ENCODE data around the gene KLK14.

KLK14 gene

DNA sequence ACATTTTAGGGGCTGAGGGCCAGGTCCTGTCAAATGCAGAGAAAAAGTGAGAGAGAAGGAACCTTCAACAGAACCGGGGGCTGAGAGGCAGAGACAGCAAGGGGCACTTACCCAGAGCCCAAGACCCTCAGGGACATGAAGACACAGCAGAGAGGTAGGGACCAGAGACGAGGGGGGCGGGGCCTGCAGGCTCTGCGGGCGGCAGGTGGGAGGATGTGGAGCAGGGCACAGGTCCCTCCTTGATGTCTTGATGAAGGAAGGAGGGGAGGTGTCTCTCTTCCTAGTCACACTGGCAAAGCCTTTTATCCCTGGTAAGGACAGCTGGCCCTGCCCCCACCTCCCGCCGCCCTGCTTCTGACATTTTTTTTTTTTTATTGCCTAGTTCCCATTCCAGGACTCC lies at the start of gene KLK14:
Gene KLK14 (minus strand): TSS at position 277 of the 400 bp plus-strand sequence. CDS start 273 bp downstream, at position 4.
- no peak for DNase-seq

GRCh38 chr19:51131780-51132680 lies 49.3 kb upstream of the KLK14 start:
- peak; percentile 72 to 82 (median 76) for DNase-seq

- no peak for DNase-seq
Measured at GRCh38 chr19:51129716-51130115, 47.0 kb upstream of the KLK14 start.

DNA sequence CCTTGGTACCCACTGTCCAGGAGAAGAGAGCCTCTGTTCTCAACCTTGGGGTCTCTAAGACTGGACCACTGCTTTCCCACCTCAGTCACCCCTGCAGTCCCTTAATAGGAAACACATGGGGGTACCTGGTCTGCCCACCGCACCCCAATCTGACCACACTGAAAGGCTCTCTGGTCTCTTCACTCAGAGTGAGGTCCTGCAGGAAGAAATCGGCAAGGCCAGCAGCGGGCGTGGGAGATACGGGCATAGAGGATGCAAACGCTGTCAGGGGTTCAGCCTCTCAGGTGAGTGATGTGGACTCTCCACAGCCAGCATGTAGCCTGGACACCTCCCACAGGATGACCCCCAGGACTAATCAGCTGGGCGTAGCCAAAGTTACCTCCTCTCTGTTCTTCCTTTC lies 45.5 kb upstream of the KLK14 start:
- DNase-seq, result no peak

DNA sequence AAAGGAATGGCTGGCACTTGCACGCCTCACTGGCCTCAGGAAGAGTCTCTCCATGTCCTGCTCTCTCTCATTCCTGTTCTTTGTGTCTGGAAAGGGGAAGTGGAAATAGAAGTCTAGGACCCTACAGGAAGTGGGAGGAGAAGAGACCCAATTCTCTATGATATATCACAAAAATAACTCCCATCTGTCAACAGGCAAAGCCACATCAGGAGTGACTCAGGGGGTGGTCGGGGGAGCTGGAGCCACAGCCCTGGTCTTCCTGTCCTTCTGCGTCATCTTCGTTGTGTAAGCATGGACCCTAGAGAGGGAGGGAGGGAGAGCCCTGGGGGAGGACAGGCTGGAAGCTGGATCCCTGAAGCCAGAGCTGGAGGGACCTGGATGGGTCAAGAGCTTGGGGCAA lies 45.1 kb upstream of the KLK14 start:
- peak; percentile 87 to 96 (median 89) for DNase-seq

DNA sequence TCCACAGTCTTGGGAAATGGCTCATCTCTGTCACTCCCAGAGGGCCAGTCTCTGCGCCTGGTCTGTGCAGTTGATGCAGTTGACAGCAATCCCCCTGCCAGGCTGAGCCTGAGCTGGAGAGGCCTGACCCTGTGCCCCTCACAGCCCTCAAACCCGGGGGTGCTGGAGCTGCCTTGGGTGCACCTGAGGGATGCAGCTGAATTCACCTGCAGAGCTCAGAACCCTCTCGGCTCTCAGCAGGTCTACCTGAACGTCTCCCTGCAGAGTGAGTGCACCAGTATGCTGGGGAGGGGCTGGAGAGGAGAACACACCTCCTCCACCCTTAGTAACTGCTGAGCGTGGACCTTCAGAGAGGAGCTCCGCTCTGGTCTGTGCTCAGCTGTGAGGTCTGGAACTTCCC lies 44.3 kb upstream of the KLK14 start:
- no peak for DNase-seq

DNA sequence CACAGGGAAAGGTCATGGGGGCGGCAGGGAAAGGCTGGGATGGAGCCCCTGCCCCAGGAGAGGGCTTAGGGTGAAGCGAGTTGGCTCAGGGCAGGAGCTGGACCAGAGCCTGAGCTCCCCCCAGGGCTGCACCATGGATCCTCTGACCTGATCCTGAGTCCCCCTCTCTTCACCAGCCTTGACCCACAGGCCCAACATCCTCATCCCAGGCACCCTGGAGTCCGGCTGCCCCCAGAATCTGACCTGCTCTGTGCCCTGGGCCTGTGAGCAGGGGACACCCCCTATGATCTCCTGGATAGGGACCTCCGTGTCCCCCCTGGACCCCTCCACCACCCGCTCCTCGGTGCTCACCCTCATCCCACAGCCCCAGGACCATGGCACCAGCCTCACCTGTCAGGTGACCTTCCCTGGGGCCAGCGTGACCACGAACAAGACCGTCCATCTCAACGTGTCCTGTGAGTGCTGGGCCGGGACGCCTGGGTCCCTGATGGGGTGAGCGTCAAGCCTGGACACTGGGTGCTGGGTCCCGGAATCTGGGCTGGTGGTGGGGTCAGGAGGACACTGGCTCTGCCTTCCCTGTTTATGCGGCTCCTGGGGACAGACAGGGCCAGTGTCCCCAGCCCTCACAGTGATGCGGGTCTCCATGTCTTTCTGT lies 42.9 kb upstream of the KLK14 start:
- DNase-seq, result no peak

GRCh38 chr19:51124729-51125128 lies 42.0 kb upstream of the KLK14 start, which contains the start of gene SIGLEC9:
TSS of gene SIGLEC9 (plus strand) at chr19:51124906. CDS start at chr19:51124975, 69 bp downstream.
- DNase-seq, result peak in 2 of 3 donors; percentile 64 to 75

DNA sequence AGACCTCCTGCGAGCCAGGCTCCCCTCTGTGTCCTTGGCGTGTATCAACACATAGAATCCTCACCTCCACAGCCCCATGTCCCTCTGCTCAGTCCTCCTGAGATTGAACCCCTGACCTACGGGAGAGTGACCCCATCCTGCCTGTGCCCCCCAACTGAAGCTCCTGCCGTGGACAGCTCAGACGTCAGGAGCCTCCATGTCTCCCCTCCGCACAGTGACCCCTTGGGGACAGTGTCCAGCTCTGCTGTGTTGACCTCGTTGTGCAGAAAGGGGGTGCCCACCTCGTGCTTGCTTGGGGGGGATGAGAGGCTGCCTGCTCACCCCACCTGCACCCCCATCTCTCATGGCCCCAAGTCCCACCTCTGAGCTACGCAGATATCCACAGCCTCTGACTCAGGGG lies 41.5 kb upstream of the KLK14 start:
- DNase-seq, result no peak

- peak in 1 of 3 donors; percentile 49 for DNase-seq
Measured at GRCh38 chr19:51123802-51124201, 41.1 kb upstream of the KLK14 start.

- DNase-seq, result peak; percentile 73 to 78 (median 75)
Measured at GRCh38 chr19:51123381-51123800, 40.7 kb upstream of the KLK14 start.

- peak; percentile 87 to 92 (median 90) for DNase-seq
Measured at GRCh38 chr19:51122112-51122981, 39.7 kb upstream of the KLK14 start.

DNA sequence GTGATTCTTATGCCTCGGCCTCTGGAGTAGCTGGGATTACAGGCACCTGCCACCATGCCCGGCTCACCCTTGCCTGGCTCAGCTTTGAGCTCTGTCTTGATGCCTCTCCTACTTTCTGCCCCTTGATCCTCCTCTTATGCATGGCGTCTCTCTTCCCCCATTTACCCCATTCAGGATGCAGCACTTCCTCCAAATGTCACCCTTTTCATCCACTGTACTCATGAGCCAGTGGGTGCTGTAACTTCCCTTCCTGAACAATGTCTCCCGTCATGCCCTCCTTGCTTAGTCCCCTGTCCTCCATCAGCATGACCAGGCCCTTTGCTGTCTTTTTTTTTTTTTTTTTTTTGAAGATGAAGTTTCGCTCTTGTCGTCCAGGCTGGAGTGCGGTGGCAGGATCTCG lies 38.6 kb upstream of the KLK14 start:
- peak; percentile 78 to 89 (median 84) for DNase-seq

DNA sequence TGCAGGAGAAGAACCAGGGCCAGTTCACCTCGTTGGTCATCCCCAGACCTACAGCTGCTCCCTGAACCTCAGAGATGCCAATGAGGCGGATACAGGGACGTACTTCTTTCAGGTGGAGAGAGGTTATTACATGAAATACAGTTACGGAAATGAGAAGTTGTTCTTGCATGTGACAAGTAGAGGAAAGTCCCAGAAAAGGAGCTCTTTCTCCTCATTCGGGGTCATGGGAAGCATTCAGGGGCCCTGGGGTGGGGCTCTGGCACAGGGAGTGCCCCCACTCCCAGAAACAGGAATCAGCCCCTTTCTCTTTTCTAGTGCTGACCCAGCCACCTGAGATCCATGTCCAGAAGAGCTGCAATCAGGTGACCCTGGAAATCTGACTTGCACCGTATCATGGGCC lies 37.5 kb upstream of the KLK14 start:
- peak; percentile 61 to 80 (median 73) for DNase-seq

DNA sequence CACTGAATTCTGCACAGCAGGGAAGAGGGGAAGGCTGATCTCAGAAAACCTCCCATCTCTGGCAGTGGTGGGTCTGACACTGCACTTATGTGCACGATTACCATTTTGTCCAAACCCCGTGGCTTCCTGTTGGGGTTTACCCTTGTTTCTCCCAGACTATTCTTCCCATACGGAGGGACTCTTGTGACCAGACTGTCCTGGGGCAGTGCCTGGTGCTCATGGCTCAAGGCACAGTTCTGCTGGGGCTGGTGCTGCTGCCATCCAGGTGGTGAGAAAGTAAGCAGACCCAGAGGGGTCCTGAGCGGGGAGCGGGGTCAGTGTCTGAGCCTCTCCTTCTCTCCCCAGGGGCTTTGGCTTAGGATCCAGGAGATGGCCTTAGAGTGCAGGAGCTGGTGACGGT lies 36.9 kb upstream of the KLK14 start:
- DNase-seq, result peak; percentile 87 to 94 (median 89)

DNA sequence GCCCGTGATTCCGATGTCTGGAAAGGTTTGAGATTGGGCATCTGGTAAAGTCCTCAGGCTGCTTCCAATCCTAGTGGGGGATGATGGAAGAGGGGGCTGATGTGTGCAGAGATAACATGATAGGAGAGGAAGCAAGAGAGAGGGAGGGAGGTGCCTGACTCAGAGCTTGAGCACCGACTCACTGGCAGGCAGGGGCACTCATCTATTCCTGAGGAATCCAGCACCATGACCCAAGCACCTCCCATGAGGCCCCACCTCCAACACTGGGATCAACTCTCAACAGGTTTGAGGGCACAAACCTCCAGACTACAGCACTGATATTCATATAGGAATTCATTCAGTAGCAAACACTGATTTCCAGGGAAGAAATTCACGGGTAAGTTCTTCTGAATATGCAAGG lies 36.4 kb upstream of the KLK14 start:
- DNase-seq, result peak in 2 of 3 donors; percentile 49 to 54

GRCh38 chr19:51116736-51117286 lies 34.1 kb upstream of the KLK14 start:
- DNase-seq, result no peak

DNA sequence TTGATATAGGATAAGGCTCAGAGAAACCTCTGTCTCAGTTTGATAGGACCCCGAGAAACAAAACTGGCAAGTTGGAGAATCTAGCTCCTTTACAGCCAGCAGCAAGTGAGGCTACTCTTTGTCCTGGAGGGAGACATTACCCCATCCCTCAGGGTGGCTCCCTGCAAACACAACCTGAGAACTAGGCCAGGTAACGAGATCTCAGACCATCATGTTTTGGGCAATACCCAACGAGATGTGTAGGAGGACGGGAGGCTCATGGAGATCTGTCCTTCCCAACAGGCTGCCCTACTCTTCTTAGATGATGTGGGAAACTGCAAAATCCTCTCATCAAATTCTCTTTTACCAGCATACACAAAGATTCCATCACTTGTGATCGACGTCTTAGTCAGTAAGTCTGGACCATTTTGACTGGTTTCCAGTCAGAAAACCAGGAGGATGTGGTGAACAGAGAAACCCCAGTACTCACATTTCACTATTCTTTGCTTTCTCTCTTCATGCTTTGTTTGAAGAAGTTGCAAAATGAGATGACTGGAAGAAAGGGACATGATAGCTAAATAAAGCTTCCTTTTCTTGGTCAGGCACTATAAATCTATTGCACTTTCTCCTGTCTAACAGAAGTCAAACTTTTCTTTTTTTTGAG lies 31.5 kb upstream of the KLK14 start:
- peak; percentile 51 to 87 (median 75) for DNase-seq

GRCh38 chr19:51111606-51112005 lies 28.9 kb upstream of the KLK14 start:
- no peak for DNase-seq

DNA sequence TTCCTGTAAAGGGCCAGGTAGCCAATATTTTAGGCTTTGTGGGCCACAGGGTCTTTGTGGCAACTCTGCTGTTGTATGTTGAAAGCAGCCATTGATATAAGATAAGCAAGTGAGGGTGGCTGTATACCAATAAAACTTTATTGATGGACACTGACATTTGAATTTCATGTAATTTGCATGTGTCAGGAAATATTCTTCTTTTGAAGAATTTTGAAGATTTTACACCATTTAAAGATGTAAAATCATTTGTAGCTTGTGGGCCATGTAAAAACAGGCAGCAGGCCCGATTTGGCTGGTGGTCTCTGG lies 27.9 kb upstream of the KLK14 start:
- no peak for DNase-seq

- DNase-seq, result no peak
Measured at GRCh38 chr19:51108805-51109146, 26.1 kb upstream of the KLK14 start.

- DNase-seq, result peak; percentile 99 to 100 (median 99)
Measured at GRCh38 chr19:51108066-51108804, 25.5 kb upstream of the KLK14 start, which contains the start of gene CTU1. TSS of gene CTU1 (minus strand) at chr19:51108409. CDS start at chr19:51104569, 3,840 bp downstream.

Measured in suppressor macrophage treated with lipopolysaccharide for 1 hour (primary cell).